ENCODE results near the gene KLLN. TPM values are rescaled to one million over a fixed set of nuclear protein-coding genes. Genes with fewer than 3 reads are reported as not detected.
"Not testable (repeated sequence)": the region's sequence is repeated elsewhere in the genome, so short reads cannot be mapped to it uniquely, and the experiment has no call there.

KLLN gene
- total RNA-seq, 2 donors from 2014 or later, result 0.56 to 0.58 TPM

GRCh38 chr10:87847550-87847949, 15.8 kb downstream of the KLLN start:
- DNase-seq (no peak), ATAC-seq (no peak)
- intact Hi-C loops (cut with DNase I), result no loop called here

- intact Hi-C loops (cut with DNase I); ATAC-seq; DNase-seq: not testable (repeated sequence)
These were observed 16.6 kb downstream of the KLLN start for GRCh38 chr10:87846711-87847110.

- intact Hi-C loops (cut with DNase I), result no loop called here
- DNase-seq (no peak), ATAC-seq (peak; percentile 39 to 82)
These were observed 17.3 kb downstream of the KLLN start for GRCh38 chr10:87846023-87846422.

GRCh38 chr10:87845624-87845998, 17.7 kb downstream of the KLLN start:
- ATAC-seq, result peak in 1 of 2 donors; percentile 8
- DNase-seq, result no peak
- intact Hi-C loops (cut with DNase I), result no loop called here

GRCh38 chr10:87844837-87845623, 18.3 kb downstream of the KLLN start:
- intact Hi-C loops (cut with DNase I), result no loop called here
- ATAC-seq (peak in 1 of 2 donors; percentile 59), DNase-seq (no peak)

GRCh38 chr10:87843714-87844113, 19.6 kb downstream of the KLLN start:
- intact Hi-C loops (cut with DNase I), result no loop called here
- DNase-seq (no peak), ATAC-seq (no peak)

- no peak for DNase-seq
- intact Hi-C loops (cut with DNase I), result no loop called here
- no peak for ATAC-seq
These were observed 20.4 kb downstream of the KLLN start for GRCh38 chr10:87842776-87843497.

- no peak for DNase-seq
- peak in 1 of 2 donors; percentile 49 for ATAC-seq
- intact Hi-C loops (cut with DNase I), result no loop called here
These were observed 21.1 kb downstream of the KLLN start for GRCh38 chr10:87842220-87842641.

- intact Hi-C loops (cut with DNase I), result no loop called here
- no peak for DNase-seq
- ATAC-seq, result no peak
These were observed 22.1 kb downstream of the KLLN start for GRCh38 chr10:87841186-87841585.

- ATAC-seq, result no peak
- DNase-seq, result no peak
- intact Hi-C loops (cut with DNase I), result no loop called here
These were observed 24.7 kb downstream of the KLLN start for GRCh38 chr10:87838650-87839049.

GRCh38 chr10:87837445-87837844, 25.9 kb downstream of the KLLN start:
- DNase-seq, result no peak
- intact Hi-C loops (cut with DNase I), result no loop called here
- no peak for ATAC-seq

- DNase-seq, result no peak
- intact Hi-C loops (cut with DNase I), result no loop called here
- no peak for ATAC-seq
These were observed 27.2 kb downstream of the KLLN start for GRCh38 chr10:87836098-87836497.

GRCh38 chr10:87829986-87830729, 33.2 kb downstream of the KLLN start:
- DNase-seq, result no peak
- intact Hi-C loops (cut with DNase I), result no loop called here
- no peak for ATAC-seq

- intact Hi-C loops (cut with DNase I); ATAC-seq; DNase-seq: not testable (repeated sequence)
These were observed 34.3 kb downstream of the KLLN start for GRCh38 chr10:87829051-87829450.

- DNase-seq, result no peak
- ATAC-seq, result no peak
- intact Hi-C loops (cut with DNase I), result no loop called here
These were observed 35.7 kb downstream of the KLLN start for GRCh38 chr10:87827681-87828080.

GRCh38 chr10:87826653-87827052, 36.7 kb downstream of the KLLN start:
- no peak for DNase-seq
- intact Hi-C loops (cut with DNase I), result no loop called here
- no peak for ATAC-seq

GRCh38 chr10:87819289-87819585, 44.1 kb downstream of the KLLN start:
- ATAC-seq (no peak), DNase-seq (no peak)
- intact Hi-C loops (cut with DNase I), result no loop called here

- ATAC-seq, result peak; percentile 51 to 66
- intact Hi-C loops (cut with DNase I), result no loop called here
- DNase-seq, result no peak
These were observed 44.6 kb downstream of the KLLN start for GRCh38 chr10:87818505-87819288.
